ENCODE results near the gene PRUNE1. TPM values are rescaled to one million over a fixed set of nuclear protein-coding genes. Genes with fewer than 3 reads are reported as not detected.

Gene PRUNE1
- total RNA-seq, 3 donors from 2014 or later = 21.6 to 34.1 (median 32.8) TPM

- H3K4me3 ChIP-seq = peak within 1 kb of the TSS in 2 of 3 donors; percentile 30 to 31
- H3K27ac ChIP-seq = peak within 1 kb of the TSS; percentile 42 to 44
Observed at GRCh38 chr1:151036356-151036755, 28.1 kb downstream of the PRUNE1 start, which contains the start of gene BNIPL. BNIPL (plus strand) TSS chr1:151036586; CDS start chr1:151036726, 140 bp downstream.

GRCh38 chr1:151037032-151037431 is 28.8 kb downstream of the PRUNE1 start:
- no peak for DNase-seq (ENCODE audit: low spot score in 2 of 2)
- no peaks in the 10 kb centered on the region for H3K27me3 ChIP-seq
- TF ChIP-seq CTCF (IDR thresholded peaks at IDR 0.05) = no peak
- no peak for TF ChIP-seq POLR2AphosphoS5 (IDR thresholded peaks at IDR 0.05)
- TF ChIP-seq POLR2A (IDR thresholded peaks at IDR 0.05) = no peak
- H3K9me3 ChIP-seq = no peaks in the 10 kb centered on the region
- no peaks in the 10 kb centered on the region for H3K4me1 ChIP-seq
- H3K36me3 ChIP-seq = no peaks in the 10 kb centered on the region
- peak overlapping the region; percentile 42 to 44 for H3K27ac ChIP-seq
- intact Hi-C loops (cut with DNase I; ENCODE audit: low total_unique reads) = no loop called here
- H3K4me3 ChIP-seq = peak overlapping the region in 2 of 3 donors; percentile 30 to 31

More at GRCh38 chr1:151036356-151036755, 28.1 kb downstream of the PRUNE1 start, which contains the start of gene BNIPL:
- H3K36me3 ChIP-seq = no peaks in the 10 kb centered on the region
- DNase-seq (ENCODE audit: low spot score in 2 of 2) = no peak
- H3K9me3 ChIP-seq = no peaks in the 10 kb centered on the region
- no peaks in the 10 kb centered on the region for H3K4me1 ChIP-seq
- intact Hi-C loops (cut with DNase I; ENCODE audit: low total_unique reads) = no loop called here
- TF ChIP-seq POLR2A (IDR thresholded peaks at IDR 0.05) (no peak), POLR2AphosphoS5 (IDR thresholded peaks at IDR 0.05) (no peak), CTCF (IDR thresholded peaks at IDR 0.05) (no peak)
- H3K27me3 ChIP-seq = no peaks in the 10 kb centered on the region

- intact Hi-C loops (cut with DNase I; ENCODE audit: low total_unique reads) = no loop called here
- Histone ChIP-seq H3K4me1 (no peaks in the 10 kb centered on the region), H3K9me3 (no peaks in the 10 kb centered on the region), H3K4me3 (no peak overlapping the region), H3K36me3 (no peaks in the 10 kb centered on the region), H3K27me3 (no peaks in the 10 kb centered on the region), H3K27ac (no peak overlapping the region)
- TF ChIP-seq POLR2AphosphoS5 (IDR thresholded peaks at IDR 0.05) (no peak), CTCF (IDR thresholded peaks at IDR 0.05) (no peak), POLR2A (IDR thresholded peaks at IDR 0.05) (no peak)
- DNase-seq (ENCODE audit: low spot score in 2 of 2) = no peak
Observed at GRCh38 chr1:151039521-151039920, 31.3 kb downstream of the PRUNE1 start.

GRCh38 chr1:151043163-151043562 is 34.9 kb downstream of the PRUNE1 start:
- Histone ChIP-seq H3K36me3 (no peaks in the 10 kb centered on the region), H3K4me1 (no peaks in the 10 kb centered on the region), H3K27ac (no peak overlapping the region), H3K27me3 (no peaks in the 10 kb centered on the region), H3K9me3 (no peaks in the 10 kb centered on the region), H3K4me3 (no peak overlapping the region)
- intact Hi-C loops (cut with DNase I; ENCODE audit: low total_unique reads) = no loop called here
- no peak for DNase-seq (ENCODE audit: low spot score in 2 of 2)
- TF ChIP-seq POLR2A (IDR thresholded peaks at IDR 0.05) = no peak
- TF ChIP-seq POLR2AphosphoS5 (IDR thresholded peaks at IDR 0.05) = no peak

- TF ChIP-seq CTCF (IDR thresholded peaks at IDR 0.05) = no peak
- TF ChIP-seq POLR2AphosphoS5 (IDR thresholded peaks at IDR 0.05) = peak in 2 of 3 donors; percentile 46 to 55
- TF ChIP-seq POLR2A (IDR thresholded peaks at IDR 0.05) = peak; percentile 56
- Histone ChIP-seq H3K36me3 (peaks cover 6% of the 10 kb centered on the region), H3K9me3 (no peaks in the 10 kb centered on the region), H3K4me1 (no peaks in the 10 kb centered on the region), H3K4me3 (peak within 1 kb of the TSS; percentile 81 to 95 (median 83)), H3K27me3 (no peaks in the 10 kb centered on the region), H3K27ac (peak within 1 kb of the TSS; percentile 89 to 96)
- intact Hi-C loops (cut with DNase I; ENCODE audit: low total_unique reads) = no loop called here
- DNase-seq (ENCODE audit: low spot score in 2 of 2) = peak in 1 of 2 donors; percentile 60
Observed at GRCh38 chr1:151047591-151047924, 39.3 kb downstream of the PRUNE1 start, which contains the start of gene C1orf56. C1orf56 (plus strand) TSS chr1:151047751; CDS start chr1:151047848, 97 bp downstream.
